Measurements from ENCODE around the gene C1orf50.

GRCh38 chr1:42745851-42746250 lies 21.2 kb upstream of the C1orf50 start:
- TF ChIP-seq CTCF (IDR thresholded peaks at IDR 0.05) (no peak), POLR2A (IDR thresholded peaks at IDR 0.05) (no peak)

Measured in body of pancreas (tissue), 4 donors.